Measurements from ENCODE around the gene EARS2. TPM values are rescaled to one million over a fixed set of nuclear protein-coding genes. Genes with fewer than 3 reads are reported as not detected.
"Not testable (repeated sequence)": the region's sequence is repeated elsewhere in the genome, so short reads cannot be mapped to it uniquely, and the experiment has no call there.

EARS2 gene
- polyA plus RNA-seq (ENCODE audit: insufficient read length in 3 of 3): 10 to 100 TPM; 28.4 to 35.4 (median 33.4) TPM
- long read RNA-seq, donor 1, partial matches to known transcripts: 0 of 6 reads
- long read RNA-seq, donor 1, other reads (novel, unspliced or antisense): 0 of 6 reads
- long read RNA-seq, donor 2, transcript EARS2-201 (9 exons, 3,961 nt): major isoform, 5 of 6 reads
- long read RNA-seq, donor 2, partial matches to known transcripts: 0 of 6 reads
- long read RNA-seq, donor 2, other reads (novel, unspliced or antisense): 0 of 6 reads
- long read RNA-seq, donor 3, partial matches to known transcripts: 0 of 5 reads
- long read RNA-seq, donor 3, other reads (novel, unspliced or antisense): 0 of 5 reads
- long read RNA-seq, donor 4, partial matches to known transcripts: 0 of 7 reads
- long read RNA-seq, donor 4, other reads (novel, unspliced or antisense): 0 of 7 reads
- long read RNA-seq, donor 5, partial matches to known transcripts: 0 of 2 reads
- long read RNA-seq, donor 5, other reads (novel, unspliced or antisense): 0 of 2 reads
- long read RNA-seq, donor 6, transcript EARS2-212 (1 exons, 599 nt): major isoform, 5 of 8 reads
- long read RNA-seq, donor 6, partial matches to known transcripts: 0 of 8 reads
- long read RNA-seq, donor 6, other reads (novel, unspliced or antisense): 0 of 8 reads
- long read RNA-seq, donor 7, transcript EARS2-201 (9 exons, 3,961 nt): major isoform, 6 of 8 reads
- long read RNA-seq, donor 7, partial matches to known transcripts: 0 of 8 reads
- long read RNA-seq, donor 7, other reads (novel, unspliced or antisense): 0 of 8 reads
- long read RNA-seq, donor 8, partial matches to known transcripts: 0 of 3 reads
- long read RNA-seq, donor 8, other reads (novel, unspliced or antisense): 0 of 3 reads
- long read RNA-seq, donor 9, transcript EARS2-201 (9 exons, 3,961 nt): major isoform, 6 of 12 reads
- long read RNA-seq, donor 9, transcript EARS2-212 (1 exons, 599 nt): major isoform, 6 of 12 reads
- long read RNA-seq, donor 9, partial matches to known transcripts: 0 of 12 reads
- long read RNA-seq, donor 9, other reads (novel, unspliced or antisense): 0 of 12 reads
- long read RNA-seq, donor 10, partial matches to known transcripts: 0 of 6 reads
- long read RNA-seq, donor 10, other reads (novel, unspliced or antisense): 0 of 6 reads
- long read RNA-seq, donor 11, transcript EARS2-201 (9 exons, 3,961 nt): major isoform, 5 of 7 reads
- long read RNA-seq, donor 11, partial matches to known transcripts: 0 of 7 reads
- long read RNA-seq, donor 11, other reads (novel, unspliced or antisense): 0 of 7 reads
- long read RNA-seq, donor 12, transcript EARS2-201 (9 exons, 3,961 nt): major isoform, 5 of 9 reads
- long read RNA-seq, donor 12, partial matches to known transcripts: 0 of 9 reads
- long read RNA-seq, donor 12, other reads (novel, unspliced or antisense): 0 of 9 reads
- long read RNA-seq, donor 13, partial matches to known transcripts: 0 of 2 reads
- long read RNA-seq, donor 13, other reads (novel, unspliced or antisense): 0 of 2 reads
- long read RNA-seq, donor 14: 0 reads
- long read RNA-seq, donor 15: 0 reads
- long read RNA-seq, donor 16, transcript EARS2-201 (9 exons, 3,961 nt): minor isoform, 5 of 47 reads
- long read RNA-seq, donor 16, transcript EARS2-212 (1 exons, 599 nt): major isoform, 6 of 47 reads
- long read RNA-seq, donor 16, partial matches to known transcripts: 25 of 47 reads
- long read RNA-seq, donor 16, other reads (novel, unspliced or antisense): 11 of 47 reads

- DNase-seq: peak; percentile 98
Measured at GRCh38 chr16:23556881-23557778, at the start of gene EARS2, which contains the start of gene UBFD1. EARS2 (minus strand) TSS chr16:23557350; CDS start chr16:23557343, 7 bp downstream. UBFD1 (plus strand) TSS chr16:23557727; CDS start chr16:23557743, 16 bp downstream.

GRCh38 chr16:23597003-23597756, 40.0 kb upstream of the EARS2 start:
- no peak for DNase-seq

DNA sequence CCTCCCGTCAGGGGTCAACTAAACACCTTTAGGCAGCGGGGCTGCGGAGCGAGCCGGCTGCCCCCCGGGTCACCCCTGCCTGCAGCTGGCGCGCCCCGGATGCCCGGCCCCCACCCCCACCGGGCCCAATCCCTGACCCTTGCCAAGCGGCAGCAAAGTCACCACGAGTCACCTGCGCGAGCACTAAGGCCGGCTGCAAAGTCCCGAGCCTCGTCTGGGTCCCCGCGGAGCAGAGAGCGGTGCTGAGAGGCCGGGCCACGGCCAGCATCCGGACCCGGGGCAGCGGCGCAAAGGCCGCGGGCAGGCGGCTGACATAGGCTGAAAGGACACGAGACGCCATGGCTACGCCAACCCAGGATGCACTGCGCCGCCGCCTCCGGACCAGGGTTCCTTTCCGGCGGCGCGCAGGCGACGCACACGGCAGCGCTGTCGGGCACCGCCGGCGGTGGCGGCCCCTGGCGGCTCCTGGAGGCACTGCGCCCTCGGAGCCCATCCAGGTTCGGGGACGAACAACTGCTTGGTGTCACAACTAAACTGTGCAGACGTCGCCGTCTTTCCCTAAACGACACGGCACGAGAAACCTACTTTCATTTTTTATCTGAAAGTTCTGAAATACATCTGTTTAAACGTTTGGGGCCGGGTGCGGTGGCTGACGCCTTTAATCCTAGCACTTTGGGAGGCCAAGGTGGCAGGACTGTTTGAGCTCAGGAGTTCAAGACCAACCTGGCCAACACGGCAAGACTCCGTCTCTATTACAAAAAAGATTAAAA, 39.0 kb upstream of the EARS2 start, which contains the start of gene NDUFAB1:
Gene NDUFAB1 (minus strand): TSS at position 366 of the 770 bp plus-strand sequence. CDS start 26 bp downstream, at position 340.
- peak; percentile 88 for DNase-seq

DNA sequence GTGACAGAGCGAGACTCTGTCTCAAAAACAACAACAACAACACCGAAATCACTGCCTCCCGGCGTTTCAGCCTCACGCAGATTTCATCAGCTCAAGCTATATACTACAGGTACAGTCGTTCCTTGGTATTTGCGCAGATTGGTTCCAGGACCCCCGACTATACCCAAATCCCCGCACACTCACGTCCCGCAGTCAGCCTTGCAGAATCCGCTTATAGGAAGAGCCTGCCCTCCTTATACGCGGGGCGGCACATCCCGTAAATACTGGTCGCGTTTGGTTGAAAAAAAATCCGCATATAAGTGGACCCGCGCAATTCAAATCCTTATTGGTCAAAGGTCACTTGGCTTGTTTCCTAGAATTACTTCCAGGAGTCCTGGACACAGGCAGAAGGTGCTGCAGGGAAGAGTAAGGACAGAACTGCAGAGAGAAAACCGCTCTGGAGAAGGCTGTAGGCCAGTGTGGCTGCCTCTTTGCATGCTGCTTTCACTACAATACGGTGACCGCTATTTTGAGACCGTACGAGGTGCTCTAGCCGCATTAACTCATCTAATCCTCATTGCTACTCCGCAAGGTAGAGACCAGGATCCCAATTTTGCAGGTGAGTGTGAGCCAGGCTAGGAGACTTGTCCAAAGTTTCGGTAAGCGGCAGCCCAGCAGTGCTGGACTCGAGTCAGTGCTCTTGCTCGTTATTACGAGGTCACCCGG, 38.2 kb upstream of the EARS2 start:
- no peak for DNase-seq

- DNase-seq: no peak
Measured at GRCh38 chr16:23594186-23594585, 37.0 kb upstream of the EARS2 start.

DNA sequence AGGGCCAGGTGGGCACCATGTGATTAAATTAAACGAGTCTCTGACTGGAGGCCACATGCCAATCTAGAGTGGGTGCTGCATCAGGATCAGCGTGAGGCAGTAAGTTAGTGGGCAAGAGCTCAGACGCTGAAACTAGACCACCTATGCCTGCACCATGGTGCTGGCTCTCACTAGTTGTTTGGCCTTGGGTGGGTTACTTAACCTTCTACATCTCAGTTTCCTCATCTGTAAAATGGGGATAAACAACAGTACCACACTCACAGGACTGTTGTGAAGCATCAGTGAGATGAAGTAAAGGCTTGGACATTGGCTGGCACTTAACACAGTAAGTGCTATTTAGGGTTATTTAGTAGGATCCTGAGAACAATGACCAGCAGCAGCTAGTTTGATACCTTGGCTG, 33.0 kb upstream of the EARS2 start:
- no peak for DNase-seq

GRCh38 chr16:23587726-23588125, 30.6 kb upstream of the EARS2 start:
- DNase-seq: no peak

DNA sequence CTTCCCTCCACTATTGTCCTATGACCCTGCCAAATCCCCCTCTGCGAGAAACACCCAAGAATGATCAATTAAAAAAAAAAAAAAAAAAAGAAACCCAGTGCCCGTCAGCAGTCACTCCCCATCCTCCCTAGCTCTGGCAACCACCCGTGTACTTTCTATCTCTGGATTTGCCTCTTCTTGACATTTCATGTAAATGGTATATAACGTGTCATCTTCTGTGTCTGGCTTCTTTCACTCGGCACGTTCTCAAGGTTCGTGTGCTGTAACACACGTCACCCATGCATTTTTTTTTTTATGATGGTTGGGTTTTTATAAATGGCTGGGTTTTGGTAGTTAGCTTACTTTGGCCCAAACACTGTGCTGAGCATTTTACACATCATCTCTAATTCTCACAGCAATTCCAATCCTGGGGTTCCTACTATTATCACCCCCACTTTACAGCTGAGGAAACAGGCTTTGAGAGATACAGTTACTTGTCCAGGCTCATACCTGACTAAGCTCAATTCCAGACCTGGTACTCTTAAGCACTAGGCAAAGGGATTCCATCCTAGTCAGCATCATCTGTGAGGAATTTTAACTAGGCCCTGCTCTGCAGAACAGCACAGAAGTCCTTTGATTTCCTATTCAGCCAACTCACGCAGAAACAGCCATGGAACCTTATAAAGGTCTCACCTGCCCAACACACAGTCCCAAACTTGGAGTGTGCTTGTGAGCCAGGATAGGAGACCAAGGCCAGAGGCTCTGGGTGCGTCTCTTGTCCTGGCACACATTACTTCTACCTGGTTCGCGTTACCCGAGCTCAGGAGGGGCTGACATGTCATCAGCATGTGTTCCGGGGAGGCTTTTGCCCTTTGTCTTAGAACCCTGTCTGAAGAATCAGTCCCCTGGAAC, 27.3 kb upstream of the EARS2 start:
- DNase-seq: no peak

DNA sequence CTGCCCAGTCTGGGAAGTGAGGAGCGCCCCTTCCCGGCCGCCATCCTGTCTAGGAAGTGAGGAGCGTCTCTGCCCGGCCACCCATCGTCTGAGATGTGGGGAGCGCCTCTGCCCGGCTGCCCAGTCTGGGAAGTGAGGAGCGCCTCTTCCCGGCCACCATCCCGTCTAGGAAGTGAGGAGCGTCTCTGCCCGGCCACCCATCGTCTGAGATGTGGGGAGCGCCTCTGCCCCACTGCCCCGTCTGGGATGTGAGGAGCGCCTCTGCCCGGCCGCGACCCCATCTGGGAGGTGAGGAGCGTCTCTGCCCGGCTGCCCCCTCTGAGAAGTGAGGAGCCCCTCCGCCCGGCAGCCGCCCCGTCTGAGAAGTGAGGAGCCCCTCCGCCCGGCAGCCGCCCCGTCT, 26.1 kb upstream of the EARS2 start:
- DNase-seq: not testable (repeated sequence)

GRCh38 chr16:23581764-23582163, 24.6 kb upstream of the EARS2 start:
- no peak for DNase-seq

DNA sequence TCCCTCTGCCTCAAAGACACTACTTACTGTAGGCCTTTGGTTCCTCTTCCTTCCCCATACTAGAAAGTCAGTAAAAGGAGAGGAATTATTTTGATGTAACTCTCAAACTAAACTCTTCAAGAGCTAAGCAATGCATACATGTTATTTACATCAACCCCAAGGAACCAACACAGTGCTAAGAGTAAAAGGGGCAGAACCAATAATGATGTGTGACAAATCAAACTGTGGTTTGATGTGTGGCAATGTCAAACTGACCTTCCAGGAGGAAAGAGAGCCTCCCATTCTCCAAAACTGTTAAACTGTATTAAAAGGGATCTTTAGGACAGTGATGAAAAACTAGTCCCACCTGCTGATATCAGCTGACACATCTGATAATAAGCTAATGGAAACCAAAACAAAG, 23.2 kb upstream of the EARS2 start:
- DNase-seq: no peak

DNA sequence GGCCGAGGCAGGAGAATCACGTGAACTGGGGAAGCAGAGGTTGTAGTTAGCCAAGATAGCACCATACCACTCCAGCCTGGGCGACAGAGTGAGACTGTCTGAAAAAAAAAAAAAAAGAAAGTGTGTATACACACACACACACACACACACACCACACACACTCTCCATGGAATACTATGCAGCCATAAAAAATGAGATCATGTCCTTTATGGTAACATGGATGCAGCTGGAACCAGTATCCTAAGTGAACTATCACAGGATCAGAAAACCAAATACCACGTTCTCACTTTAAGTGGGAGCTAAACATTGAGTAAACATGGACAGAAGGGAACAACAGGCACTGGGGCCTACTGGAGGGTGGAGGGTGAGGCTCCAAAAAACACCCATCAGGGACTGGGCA, 22.2 kb upstream of the EARS2 start:
- no peak for DNase-seq

- DNase-seq: no peak
Measured at GRCh38 chr16:23578101-23578830, 21.1 kb upstream of the EARS2 start.

GRCh38 chr16:23577493-23577892, 20.3 kb upstream of the EARS2 start:
- DNase-seq: no peak

DNA sequence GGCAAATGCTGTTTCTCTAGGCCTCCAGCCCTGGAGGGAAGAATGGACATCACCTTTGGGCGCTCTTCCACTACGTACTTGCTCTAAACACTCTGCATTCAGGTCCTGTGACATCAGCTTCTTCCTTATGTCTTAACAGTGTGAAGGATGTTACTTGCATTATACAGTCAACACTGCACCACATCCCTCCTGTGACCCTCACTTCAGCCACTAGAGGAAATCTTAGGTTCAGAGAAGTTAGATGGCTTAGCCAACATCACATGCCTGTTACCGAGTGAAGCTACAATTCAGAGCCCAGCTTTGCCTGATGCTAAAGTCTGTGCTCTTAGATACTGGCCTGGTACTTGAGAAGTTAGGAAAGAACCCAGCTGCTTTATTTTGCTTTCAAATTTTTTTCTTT, 18.7 kb upstream of the EARS2 start:
- no peak for DNase-seq

GRCh38 chr16:23573817-23574216, 16.7 kb upstream of the EARS2 start:
- DNase-seq: no peak
